GM10266 (cell line): ENCODE results near the gene CPE.

Source experiments
- DNase-seq: peaks from one replicate; pipeline ENCODE4 v3.0.0; 2012; ENCODE audit errors: extremely low spot score
- TF ChIP-seq, protein P1 (sequence below): IDR thresholded peaks from 2 replicates; pipeline ENCODE4 v1.5.1; 2012; ENCODE audit warnings: mild to moderate bottlenecking, low read depth; ENCODE audit not compliant: control insufficient read depth, insufficient read depth; ENCODE audit errors: missing control alignments

The CPE gene

DNA sequence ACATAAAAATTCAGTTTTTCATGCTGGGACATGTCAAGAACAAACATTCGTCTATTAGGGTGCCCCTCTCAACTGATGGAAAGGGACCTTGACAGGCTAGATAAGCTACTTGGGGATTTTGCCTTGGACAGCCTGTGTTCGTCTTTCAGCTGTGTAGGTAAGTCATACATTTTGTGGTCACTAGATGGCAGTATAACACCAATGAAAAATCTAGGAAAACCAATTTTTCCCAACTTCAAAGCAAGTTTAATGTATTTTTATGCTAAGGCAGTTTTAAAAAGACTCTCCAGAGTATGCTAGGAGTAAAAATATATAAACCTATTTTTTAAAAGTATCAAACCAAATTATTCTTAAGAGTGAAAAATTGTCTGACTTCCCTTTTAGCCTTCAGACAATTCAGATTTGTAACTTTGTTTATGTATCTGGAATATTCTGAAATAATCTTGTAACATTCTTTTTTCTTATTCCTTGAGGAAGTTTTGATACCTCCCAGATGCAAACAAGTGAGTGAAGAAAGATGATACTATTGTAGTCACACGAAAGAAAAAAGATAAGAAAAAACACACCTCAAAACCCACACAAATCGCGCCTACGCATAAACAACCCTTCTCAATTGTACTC is 158.3 kb downstream of the CPE start:
- peak; percentile 28 for DNase-seq
- TF ChIP-seq, protein P1, sequence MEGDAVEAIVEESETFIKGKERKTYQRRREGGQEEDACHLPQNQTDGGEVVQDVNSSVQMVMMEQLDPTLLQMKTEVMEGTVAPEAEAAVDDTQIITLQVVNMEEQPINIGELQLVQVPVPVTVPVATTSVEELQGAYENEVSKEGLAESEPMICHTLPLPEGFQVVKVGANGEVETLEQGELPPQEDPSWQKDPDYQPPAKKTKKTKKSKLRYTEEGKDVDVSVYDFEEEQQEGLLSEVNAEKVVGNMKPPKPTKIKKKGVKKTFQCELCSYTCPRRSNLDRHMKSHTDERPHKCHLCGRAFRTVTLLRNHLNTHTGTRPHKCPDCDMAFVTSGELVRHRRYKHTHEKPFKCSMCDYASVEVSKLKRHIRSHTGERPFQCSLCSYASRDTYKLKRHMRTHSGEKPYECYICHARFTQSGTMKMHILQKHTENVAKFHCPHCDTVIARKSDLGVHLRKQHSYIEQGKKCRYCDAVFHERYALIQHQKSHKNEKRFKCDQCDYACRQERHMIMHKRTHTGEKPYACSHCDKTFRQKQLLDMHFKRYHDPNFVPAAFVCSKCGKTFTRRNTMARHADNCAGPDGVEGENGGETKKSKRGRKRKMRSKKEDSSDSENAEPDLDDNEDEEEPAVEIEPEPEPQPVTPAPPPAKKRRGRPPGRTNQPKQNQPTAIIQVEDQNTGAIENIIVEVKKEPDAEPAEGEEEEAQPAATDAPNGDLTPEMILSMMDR = peak; percentile 62

DNA sequence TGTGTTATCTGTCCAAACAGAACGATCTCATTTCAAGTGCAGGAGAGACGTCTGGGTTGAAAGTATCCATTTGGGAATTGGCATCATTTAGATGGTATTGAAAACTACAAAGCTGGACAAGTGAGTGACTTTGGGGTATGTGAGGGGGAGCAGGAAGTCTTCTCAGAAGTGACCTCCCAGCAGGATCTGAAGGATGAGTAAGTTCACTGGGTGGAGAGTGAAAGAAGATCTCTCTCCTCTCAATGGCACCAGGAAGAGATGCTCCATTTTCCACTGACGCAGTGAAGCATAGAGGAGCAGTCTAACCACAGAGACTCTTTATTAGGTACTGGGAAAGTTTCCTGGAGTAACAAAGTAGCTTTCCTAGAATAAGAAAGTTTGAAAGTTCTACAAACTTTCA is 161.0 kb downstream of the CPE start:
- DNase-seq = no peak

DNA sequence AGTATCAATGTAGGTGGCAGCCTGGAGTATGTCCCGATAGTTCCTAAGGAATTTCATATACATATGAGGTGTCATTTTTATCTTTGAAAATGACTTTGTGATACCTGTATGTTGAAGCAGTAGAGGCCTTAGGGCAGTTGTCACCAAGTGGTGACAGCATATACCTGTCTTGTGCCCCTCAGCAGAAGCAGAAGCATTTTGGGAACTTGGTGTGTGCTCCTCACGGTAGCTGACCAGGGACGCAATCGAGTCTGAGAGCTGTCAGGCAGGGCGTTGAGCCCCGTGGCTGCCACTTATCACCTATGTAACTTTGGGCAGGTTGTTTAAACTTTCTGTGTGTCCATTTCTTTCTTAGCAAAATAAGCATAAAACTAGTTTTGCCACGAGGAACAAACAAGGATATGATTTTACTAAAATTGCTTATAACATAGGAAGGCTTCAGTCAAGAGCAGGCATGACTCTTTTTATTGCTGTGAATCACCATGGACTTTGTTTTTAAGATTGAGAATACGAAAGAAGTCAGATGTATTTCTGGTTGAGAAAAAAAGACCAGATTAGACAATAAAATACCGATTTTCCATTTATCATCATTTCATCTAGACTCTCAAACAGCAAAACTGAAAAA is 161.5 kb downstream of the CPE start:
- TF ChIP-seq, protein P1 = no peak
- DNase-seq = no peak

More for the DNA sequence above, 161.0 kb downstream of the CPE start:
- TF ChIP-seq, protein P1 = no peak

DNA sequence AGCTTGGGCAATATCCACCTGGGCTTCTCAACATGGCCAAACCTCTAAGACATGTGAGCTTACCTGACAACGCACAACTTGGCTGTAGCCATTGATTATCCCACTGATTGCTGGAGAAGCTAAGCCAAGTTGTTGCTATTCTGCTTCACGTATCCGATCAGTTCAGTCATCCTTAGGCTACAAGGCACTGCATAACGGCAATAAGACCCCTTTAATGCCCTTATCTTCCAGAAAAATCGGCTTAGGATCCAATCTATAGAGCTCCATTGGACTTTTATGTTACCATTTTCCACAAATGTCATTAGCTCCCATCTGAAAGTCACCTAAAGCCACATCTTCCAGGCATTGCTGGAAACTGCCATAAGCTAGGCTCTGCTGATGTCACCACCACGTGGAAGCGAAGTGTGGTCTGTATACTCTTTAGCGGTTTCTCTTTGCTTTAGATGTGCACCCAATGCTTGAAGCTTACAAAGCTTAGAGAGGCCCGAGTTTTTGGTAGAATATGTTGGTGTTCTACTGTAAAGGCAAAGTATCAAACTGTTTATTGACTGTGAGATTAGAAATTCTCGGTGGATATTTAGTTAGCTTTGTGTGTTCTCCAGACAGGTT is 163.1 kb downstream of the CPE start:
- DNase-seq = no peak
- TF ChIP-seq, protein P1 = no peak

DNA sequence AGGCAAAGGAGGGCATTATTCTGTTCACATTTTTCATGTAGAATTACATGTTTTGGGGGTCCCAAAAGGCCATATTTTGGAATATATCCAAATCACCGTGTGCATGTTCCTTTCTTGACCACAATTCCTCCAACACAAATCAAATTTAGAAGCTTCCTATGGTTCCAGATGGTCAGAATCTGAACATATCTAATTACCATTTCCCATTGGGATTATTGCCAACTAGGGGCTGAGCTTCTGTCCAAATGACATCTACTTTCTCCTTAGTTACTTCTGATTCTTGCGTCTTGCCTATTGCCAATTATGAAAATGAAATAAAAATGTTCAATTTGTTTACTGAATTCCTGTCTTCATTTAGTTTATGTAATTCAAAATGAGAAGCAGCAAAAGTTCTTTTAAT is 163.7 kb downstream of the CPE start:
- DNase-seq = no peak
- TF ChIP-seq, protein P1 = no peak
